Esophagus muscularis mucosa (tissue), 4 donors: ENCODE results near the gene TRMT61A. TPM values are rescaled to one million over a fixed set of nuclear protein-coding genes. Genes with fewer than 3 reads are reported as not detected.
A peak's percentile ranks its signal among the peaks of the same experiment; 100 is the strongest.

Source experiments
- DNase-seq: peaks from one replicate; pipeline ENCODE4 v3.0.0-alpha.2; 2017; ENCODE audit errors: extremely low spot score
- H3K27ac ChIP-seq, 4 donors: fragments of 200-600 bp; sonication (generic); replicated peaks in 1 of 4; 1 replicate in 3 of 4; 2 replicates in 1 of 4; pipeline ENCODE4 v1.5.1; 2016 to 2019; ENCODE audit warnings: mild to moderate bottlenecking in 1 of 4
- H3K27me3 ChIP-seq, 4 donors: fragments of 200-600 bp; sonication (generic); one replicate each; pipeline versions ENCODE4 v1.5.1 to v1.6.0; 2016 to 2019
- H3K36me3 ChIP-seq, 4 donors: fragments of 200-600 bp; sonication (generic); one replicate each; pipeline ENCODE4 v1.5.1; 2016 to 2019
- H3K4me1 ChIP-seq, 4 donors: fragments of 200-600 bp; sonication (generic); one replicate each; pipeline ENCODE4 v1.5.1; 2016 to 2019
- H3K4me3 ChIP-seq, 4 donors: fragments of 200-600 bp; sonication (generic); 1 replicate in 2 of 4; 2 replicates in 2 of 4; pipeline ENCODE4 v1.5.1; 2016 to 2019; ENCODE audit warnings: mild to moderate bottlenecking in 4 of 4, moderate library complexity in 1 of 4
- H3K9me3 ChIP-seq, 4 donors: fragments of 200-600 bp; sonication (generic); 1 replicate in 3 of 4; 2 replicates in 1 of 4; pipeline ENCODE4 v1.5.1; 2016 to 2019
- CTCF ChIP-seq, 3 experiments: fragments of 200-600 bp in 2 of 3; fragments of 450-650 bp in 1 of 3; sonication (generic) in 2 of 3; IDR thresholded peaks; one replicate each; pipeline ENCODE4 v1.5.1; 2017 to 2019; ENCODE audit warnings: antibody characterized with exemption in 3 of 3, mild to moderate bottlenecking in 2 of 3, moderate library complexity in 1 of 3
- EP300 ChIP-seq: sonication (generic); formaldehyde crosslinking; IDR thresholded peaks from one replicate; pipeline ENCODE4 v1.6.1; 2017; ENCODE audit warnings: antibody characterized with exemption
- POLR2A ChIP-seq: fragments of 450-650 bp; IDR thresholded peaks from one replicate; pipeline ENCODE4 v1.6.1; 2017; ENCODE audit warnings: antibody characterized with exemption, moderate library complexity, mild to moderate bottlenecking, low read depth
- POLR2AphosphoS5 ChIP-seq, 2 donors: sonication (generic); formaldehyde crosslinking; IDR thresholded peaks; one replicate each; pipeline ENCODE4 v1.6.1; 2017; ENCODE audit warnings: antibody characterized with exemption in 2 of 2
- WGBS: methylation state at CpG from one replicate; pipeline ENCODE4 v1.1.5; 2018; 5-methylcytosine and 5-hydroxymethylcytosine counted together
- intact Hi-C: fragments of 100-400 bp; cut with DNase I; formaldehyde crosslinking; loops from one replicate; pipeline ENCODE4 v1.15.1; 2023
- total RNA-seq, 4 donors: library from RNA; depleted of rRNA; stranded (reverse); fragments of >200 nt; gene quantifications; one replicate each; pipeline versions ENCODE4 v1.1.0 to v1.2.1, GENCODE V29; 2016

Gene TRMT61A
- total RNA-seq, 4 donors from 2014 or later: 28.7 to 50.0 (median 35.2) TPM

- H3K27ac ChIP-seq: peak overlapping the region; percentile 3 to 85 (median 48)
- WGBS: 91% methylated on average over 13 of the region's 18 CpGs
- no peaks in the 10 kb centered on the region for H3K27me3 ChIP-seq
- peaks cover 38 to 67% (median 54%) of the 10 kb centered on the region in 4 donors for H3K4me1 ChIP-seq
- peaks cover 14 to 50% (median 39%) of the 10 kb centered on the region in 4 donors for H3K36me3 ChIP-seq
- DNase-seq: no peak
- no peak overlapping the region for H3K4me3 ChIP-seq
- no peak for TF ChIP-seq POLR2AphosphoS5 (IDR thresholded peaks at IDR 0.05)
- TF ChIP-seq POLR2A: no peak
- no peak for TF ChIP-seq CTCF (IDR thresholded peaks at IDR 0.05)
- intact Hi-C loops: loop anchor here (5.0 to 10.0 kb wide), 3 partner anchors 53 to 340 kb away; partner anchors contain the start of gene KLC1
- H3K9me3 ChIP-seq: no peaks in the 10 kb centered on the region
Observed at GRCh38 chr14:103574707-103575285, 45.8 kb downstream of the TRMT61A start.

- DNase-seq: peak; percentile 95
- TF ChIP-seq POLR2AphosphoS5 (IDR thresholded peaks at IDR 0.05) (peak; percentile 73 to 93), POLR2A (no peak), CTCF (IDR thresholded peaks at IDR 0.05) (peak in 1 of 3 experiments; percentile 8)
- peak overlapping the region; percentile 72 to 85 (median 78) for H3K27ac ChIP-seq
- H3K36me3 ChIP-seq: peaks cover 16 to 62% (median 47%) of the 10 kb centered on the region in 4 donors
- intact Hi-C loops: loop anchor here (5.0 to 10.0 kb wide), 3 partner anchors 51 to 338 kb away; partner anchors contain the start of gene KLC1
- 25% methylated on average over 9 of the region's 9 CpGs for WGBS
- no peaks in the 10 kb centered on the region for H3K27me3 ChIP-seq
- no peaks in the 10 kb centered on the region for H3K9me3 ChIP-seq
- H3K4me1 ChIP-seq: peaks cover 38 to 52% (median 42%) of the 10 kb centered on the region in 4 donors
- peak overlapping the region in 1 of 4 donors; percentile 6 for H3K4me3 ChIP-seq
Observed at GRCh38 chr14:103576371-103577024, 47.5 kb downstream of the TRMT61A start.

- Histone ChIP-seq H3K36me3 (peaks cover 16 to 60% (median 46%) of the 10 kb centered on the region in 4 donors), H3K4me1 (peaks cover 32 to 40% (median 36%) of the 10 kb centered on the region in 4 donors), H3K4me3 (no peak overlapping the region), H3K27me3 (no peaks in the 10 kb centered on the region), H3K27ac (peak overlapping the region in 1 of 4 donors; percentile 10), H3K9me3 (no peaks in the 10 kb centered on the region)
- intact Hi-C loops: loop anchor here (5.0 to 10.0 kb wide), 3 partner anchors 49 to 336 kb away; partner anchors contain the start of gene KLC1
- 90% methylated on average over 12 of the region's 12 CpGs for WGBS
- no peak for DNase-seq
- TF ChIP-seq POLR2A (no peak), POLR2AphosphoS5 (IDR thresholded peaks at IDR 0.05) (no peak), EP300 (no peak), CTCF (IDR thresholded peaks at IDR 0.05) (no peak)
Observed at GRCh38 chr14:103578401-103579075, 49.5 kb downstream of the TRMT61A start.

DNA sequence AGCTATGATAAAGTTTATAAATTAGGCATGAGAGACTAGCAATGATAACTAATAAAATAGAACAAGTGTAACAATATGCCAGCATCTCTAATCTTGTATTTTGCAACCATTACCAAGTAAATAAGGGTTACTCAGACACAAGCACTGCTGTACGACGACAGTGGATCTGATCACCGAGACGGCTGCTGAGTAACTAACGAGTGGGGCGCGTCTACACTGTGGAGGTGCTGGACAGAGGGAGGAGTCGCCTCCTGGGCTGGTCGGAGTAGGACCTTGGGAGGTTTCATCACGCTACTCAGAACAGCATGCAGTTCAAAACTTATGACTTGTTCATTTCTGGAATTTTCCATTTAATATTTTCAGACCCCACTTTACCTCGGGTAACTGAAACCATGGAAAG, 52.2 kb downstream of the TRMT61A start:
- intact Hi-C loops: no loop called here
- H3K9me3 ChIP-seq: no peaks in the 10 kb centered on the region
- H3K36me3 ChIP-seq: peaks cover 16 to 63% (median 34%) of the 10 kb centered on the region in 4 donors
- H3K4me3 ChIP-seq: no peak overlapping the region
- H3K27me3 ChIP-seq: no peaks in the 10 kb centered on the region
- peaks cover 12 to 14% (median 14%) of the 10 kb centered on the region in 4 donors for H3K4me1 ChIP-seq
- no peak for DNase-seq
- H3K27ac ChIP-seq: no peak overlapping the region
- 95% methylated on average over 11 of the region's 11 CpGs for WGBS
- TF ChIP-seq EP300 (no peak), CTCF (IDR thresholded peaks at IDR 0.05) (no peak), POLR2AphosphoS5 (IDR thresholded peaks at IDR 0.05) (no peak), POLR2A (no peak)
